Subcutaneous adipose tissue (tissue), 4 donors: ENCODE data around the gene PATZ1. TPM values are rescaled to one million over a fixed set of nuclear protein-coding genes. Genes with fewer than 3 reads are reported as not detected.

Experiments
- total RNA-seq, 4 donors: library from RNA; depleted of rRNA; stranded (reverse); fragments of >200 nt; gene quantifications; one replicate each; pipeline ENCODE4 v1.1.0, GENCODE V29; 2016
- TF ChIP-seq, protein P1 (sequence below): fragments of 450-650 bp; IDR thresholded peaks from one replicate; pipeline ENCODE4 v1.5.1; 2016; ENCODE audit warnings: low read depth, mild to moderate bottlenecking, control low read depth, antibody characterized with exemption, moderate library complexity

Gene PATZ1
- total RNA-seq, 4 donors from 2014 or later, result 10.0 to 17.9 (median 14.1) TPM

DNA sequence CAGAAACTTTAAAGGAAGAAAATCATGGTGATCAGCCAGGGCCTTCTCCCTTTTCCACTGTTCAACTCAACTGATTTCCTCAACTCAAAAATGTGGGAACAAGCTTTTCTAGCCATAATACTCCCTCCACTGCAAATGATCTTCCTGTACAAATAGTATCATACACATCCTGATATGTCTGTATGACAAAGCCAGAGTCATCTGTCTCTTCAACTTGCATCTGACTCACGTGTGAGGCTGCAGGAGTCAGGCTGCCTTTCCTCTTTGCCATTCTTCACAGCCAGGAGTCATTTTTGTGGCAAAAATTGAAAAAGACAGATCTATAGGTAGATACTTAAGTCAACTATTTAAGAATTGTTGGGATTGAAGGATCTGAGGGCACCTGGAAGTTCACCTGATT lies 13.3 kb downstream of the PATZ1 start:
- TF ChIP-seq, protein P1, sequence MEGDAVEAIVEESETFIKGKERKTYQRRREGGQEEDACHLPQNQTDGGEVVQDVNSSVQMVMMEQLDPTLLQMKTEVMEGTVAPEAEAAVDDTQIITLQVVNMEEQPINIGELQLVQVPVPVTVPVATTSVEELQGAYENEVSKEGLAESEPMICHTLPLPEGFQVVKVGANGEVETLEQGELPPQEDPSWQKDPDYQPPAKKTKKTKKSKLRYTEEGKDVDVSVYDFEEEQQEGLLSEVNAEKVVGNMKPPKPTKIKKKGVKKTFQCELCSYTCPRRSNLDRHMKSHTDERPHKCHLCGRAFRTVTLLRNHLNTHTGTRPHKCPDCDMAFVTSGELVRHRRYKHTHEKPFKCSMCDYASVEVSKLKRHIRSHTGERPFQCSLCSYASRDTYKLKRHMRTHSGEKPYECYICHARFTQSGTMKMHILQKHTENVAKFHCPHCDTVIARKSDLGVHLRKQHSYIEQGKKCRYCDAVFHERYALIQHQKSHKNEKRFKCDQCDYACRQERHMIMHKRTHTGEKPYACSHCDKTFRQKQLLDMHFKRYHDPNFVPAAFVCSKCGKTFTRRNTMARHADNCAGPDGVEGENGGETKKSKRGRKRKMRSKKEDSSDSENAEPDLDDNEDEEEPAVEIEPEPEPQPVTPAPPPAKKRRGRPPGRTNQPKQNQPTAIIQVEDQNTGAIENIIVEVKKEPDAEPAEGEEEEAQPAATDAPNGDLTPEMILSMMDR, result no peak

DNA sequence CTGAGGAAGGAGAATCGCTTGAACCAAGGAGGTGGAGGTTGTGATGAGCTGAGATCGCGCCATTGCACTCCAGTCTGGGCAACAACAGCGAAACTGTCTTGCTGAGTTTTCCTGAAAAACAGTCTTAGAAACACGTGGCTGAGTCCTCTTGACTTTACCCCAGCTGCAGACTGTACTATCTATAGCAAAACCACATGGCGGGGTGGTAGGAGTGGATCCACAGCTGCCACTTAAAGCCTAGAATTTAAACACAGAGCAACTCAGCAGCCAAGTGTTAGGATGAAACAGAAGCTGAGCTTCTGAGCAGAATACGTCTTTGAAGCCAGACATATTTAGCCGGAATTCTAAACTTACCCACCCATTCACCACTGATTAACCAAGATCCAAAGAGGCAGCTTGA lies 14.1 kb downstream of the PATZ1 start:
- TF ChIP-seq, protein P1, result no peak

DNA sequence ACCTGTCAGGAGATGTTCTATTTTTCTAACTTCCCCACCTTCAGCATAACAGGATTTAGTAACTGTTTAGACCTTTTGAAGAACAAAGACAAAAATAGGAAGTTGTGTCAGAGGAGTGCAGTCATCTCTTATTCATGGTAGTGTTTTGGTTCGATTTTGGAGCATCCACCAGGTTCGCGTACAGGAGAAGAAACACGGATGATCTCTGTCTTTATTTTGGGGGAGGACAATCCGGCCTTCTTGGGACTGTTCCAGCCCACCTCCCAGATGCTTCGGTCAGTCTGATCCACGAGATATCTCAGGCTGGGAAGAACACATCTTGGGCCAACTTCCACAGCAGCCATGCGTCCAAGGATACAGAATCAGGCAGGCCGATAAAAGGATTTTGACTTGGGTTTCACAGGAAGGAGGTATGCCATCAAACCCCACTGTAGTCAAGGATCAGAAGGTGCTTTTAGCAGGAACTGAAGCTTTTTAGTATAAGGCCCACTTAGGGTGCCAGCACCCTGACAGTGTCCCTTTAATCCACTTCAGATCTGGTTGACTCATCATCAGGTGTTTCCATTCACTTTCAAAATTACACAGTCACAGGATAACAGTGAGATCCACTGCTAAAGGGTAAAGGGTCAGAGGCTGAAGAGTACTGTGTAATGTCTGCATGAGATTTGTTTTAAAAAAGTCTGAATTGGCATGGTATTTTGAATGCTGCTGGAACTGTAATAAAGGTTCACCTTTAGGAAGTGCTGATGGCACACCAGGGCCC lies 16.5 kb downstream of the PATZ1 start:
- TF ChIP-seq, protein P1, result no peak

DNA sequence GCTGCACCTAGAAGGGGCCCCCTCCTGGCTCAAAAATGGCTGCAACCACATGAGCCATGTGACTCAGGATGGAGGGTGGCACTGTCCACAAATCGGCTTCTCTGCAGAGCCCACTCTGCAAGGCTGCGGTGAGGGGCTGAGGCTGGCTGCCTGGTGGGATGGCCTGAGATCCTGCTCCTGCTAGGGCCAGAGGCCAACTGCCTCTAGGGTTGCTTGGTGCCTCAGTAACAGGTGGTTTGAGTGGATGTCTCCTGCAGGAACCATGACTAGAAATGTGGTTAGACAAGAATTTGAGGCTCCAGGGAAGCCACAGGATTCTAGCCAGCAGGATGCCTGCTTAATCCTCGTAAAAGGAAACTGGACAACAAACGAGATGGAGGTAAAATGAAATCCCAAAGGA lies 17.1 kb downstream of the PATZ1 start:
- TF ChIP-seq, protein P1, result no peak

DNA sequence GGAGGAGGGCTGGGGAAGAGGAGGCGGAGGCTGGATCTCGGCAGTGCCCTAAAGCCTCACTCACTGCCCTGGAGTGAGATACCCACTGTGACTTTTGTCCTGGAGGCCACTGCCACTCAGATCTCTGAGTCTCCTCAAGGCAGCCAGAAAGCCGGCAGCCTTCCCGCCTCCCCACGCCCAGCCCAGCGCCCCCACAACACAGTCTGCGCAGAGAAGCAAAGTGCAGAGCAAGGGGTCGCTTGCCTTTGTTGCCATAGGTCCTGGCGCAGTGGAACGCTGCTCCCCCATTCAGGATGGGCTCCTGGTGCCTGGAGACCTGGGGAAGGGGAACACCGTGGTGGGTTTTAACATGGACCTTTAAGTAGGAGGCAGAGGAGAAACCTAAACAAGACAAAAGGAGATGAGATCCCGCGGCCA lies 17.6 kb downstream of the PATZ1 start:
- TF ChIP-seq, protein P1, result no peak

DNA sequence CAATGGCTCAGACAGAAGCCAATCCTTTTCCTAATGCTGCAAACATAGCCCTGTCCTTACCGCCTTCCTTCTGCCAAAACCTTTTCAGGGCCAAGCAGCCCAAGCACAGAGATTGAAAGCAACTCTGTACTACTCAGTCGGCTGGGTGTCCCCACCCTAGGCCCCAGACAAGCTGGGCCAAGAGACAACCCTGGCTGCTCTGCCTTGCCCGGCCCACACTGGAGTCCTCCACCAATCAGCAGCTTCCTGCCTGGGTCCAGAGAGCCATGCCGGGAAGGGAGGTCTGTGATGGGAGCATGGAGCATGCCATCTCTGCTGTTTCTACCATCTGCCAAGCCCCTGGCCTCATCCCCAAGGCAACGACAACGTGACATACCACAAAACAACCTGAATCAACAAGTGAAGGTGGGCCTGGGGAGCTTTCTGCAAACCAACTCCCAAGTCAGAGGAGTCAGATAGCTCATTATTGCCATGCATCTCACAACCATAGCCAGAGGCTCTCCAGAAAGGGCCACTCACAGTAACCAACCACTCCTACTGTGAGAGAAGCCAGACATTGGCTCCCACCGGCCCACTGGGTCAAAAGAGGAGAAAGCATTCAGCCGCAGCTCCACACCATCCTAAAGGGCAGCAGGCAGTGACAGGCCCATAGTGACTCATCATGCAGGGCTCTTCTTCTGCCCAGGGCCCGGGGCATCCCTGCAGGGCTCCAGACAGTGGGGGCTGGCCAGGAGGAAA lies 18.2 kb downstream of the PATZ1 start:
- TF ChIP-seq, protein P1, result no peak

DNA sequence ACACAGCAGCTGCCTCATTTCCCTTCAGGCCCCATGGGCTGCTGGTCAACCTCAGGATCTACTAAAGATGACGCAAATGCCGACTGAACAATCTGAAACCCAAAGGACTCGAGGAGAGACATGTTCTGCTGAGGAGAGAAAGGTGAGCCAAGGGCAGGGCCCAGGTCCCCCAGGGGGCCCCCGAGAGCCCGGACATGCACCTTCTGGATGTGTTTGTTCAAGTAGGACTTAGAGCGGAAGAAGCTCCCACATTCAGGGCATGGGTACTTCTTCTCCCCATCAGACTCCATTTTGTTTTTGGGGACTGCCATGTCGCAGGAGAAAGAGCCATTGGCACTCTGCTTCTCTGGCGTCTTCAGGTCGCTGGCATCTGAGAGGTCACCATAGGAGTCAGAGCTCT lies 19.3 kb downstream of the PATZ1 start:
- TF ChIP-seq, protein P1, result no peak
